Omental fat pad (tissue), 4 donors: ENCODE results near the gene NKX2-4. TPM values are rescaled to one million over a fixed set of nuclear protein-coding genes. Genes with fewer than 3 reads are reported as not detected.
"Not testable (repeated sequence)": the region's sequence is repeated elsewhere in the genome, so short reads cannot be mapped to it uniquely, and the experiment has no call there.

Experiments
- ATAC-seq: fragments of 150-250 bp; one replicate; pipeline ENCODE4 v1.9.1; 2016; ENCODE audit warnings: mild to moderate bottlenecking, moderate library complexity; ENCODE audit not compliant: low FRiP score
- DNase-seq: peaks from one replicate; pipeline ENCODE4 v3.0.0-alpha.2; 2019; ENCODE audit warnings: low spot score
- CTCF ChIP-seq, 3 donors: fragments of 450-650 bp; IDR thresholded peaks; one replicate each; pipeline ENCODE4 v1.5.1; 2016 to 2017; ENCODE audit warnings: antibody characterized with exemption in 3 of 3, mild to moderate bottlenecking in 3 of 3, moderate library complexity in 2 of 3
- total RNA-seq, 4 donors: library from RNA; depleted of rRNA; stranded (reverse); fragments of >200 nt; gene quantifications; one replicate each; pipeline ENCODE4 v1.1.0, GENCODE V29; 2016

The NKX2-4 gene
- total RNA-seq, 4 donors from 2014 or later: not detected

DNA sequence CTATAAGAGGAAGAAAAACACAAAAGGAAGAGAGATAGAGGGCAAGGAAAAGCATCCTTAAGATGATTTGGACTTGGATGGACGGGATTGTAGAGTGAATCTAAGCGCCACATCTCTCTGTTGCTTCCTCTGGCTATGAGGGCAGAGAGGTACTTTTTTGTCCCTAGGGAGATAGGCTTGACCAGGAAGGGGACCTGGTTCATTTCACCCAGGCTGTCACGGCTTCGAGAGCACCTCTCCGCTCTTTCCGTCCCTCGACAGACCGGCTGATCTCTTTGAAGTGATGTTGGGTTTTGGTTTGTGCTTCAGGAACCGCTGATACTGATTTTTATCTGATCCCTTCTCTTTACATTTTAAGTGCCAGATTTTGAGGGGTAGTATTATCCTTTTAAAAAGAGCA lies 19.6 kb downstream of the NKX2-4 start:
- ATAC-seq: no peak
- no peak for TF ChIP-seq CTCF (IDR thresholded peaks at IDR 0.05)
- DNase-seq: no peak

GRCh38 chr20:21376626-21377025 lies 20.7 kb downstream of the NKX2-4 start:
- DNase-seq: no peak

DNA sequence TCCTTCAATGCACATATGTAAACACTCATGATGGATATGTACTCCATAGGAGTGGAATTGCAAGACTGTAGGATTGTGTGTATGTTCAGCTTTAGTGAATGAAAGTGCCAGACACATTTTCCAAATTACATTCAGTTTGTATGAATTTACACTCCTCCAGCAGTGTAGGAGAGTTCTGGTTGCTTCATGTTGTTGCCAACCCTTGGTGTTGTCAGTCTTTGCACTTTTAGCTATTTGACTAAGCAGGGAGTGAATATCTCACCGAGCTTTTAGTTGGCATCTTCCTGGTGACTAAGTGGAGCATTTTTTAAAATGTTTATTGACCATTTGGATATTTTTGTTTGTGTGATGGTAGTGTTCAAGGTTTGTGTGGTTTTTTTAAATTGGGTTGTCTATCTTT lies 23.9 kb downstream of the NKX2-4 start:
- no peak for TF ChIP-seq CTCF (IDR thresholded peaks at IDR 0.05)
- DNase-seq: no peak
- no peak for ATAC-seq

More at GRCh38 chr20:21376626-21377025, 20.7 kb downstream of the NKX2-4 start:
- ATAC-seq: peak; percentile 35
- no peak for TF ChIP-seq CTCF (IDR thresholded peaks at IDR 0.05)

- DNase-seq (no peak), ATAC-seq (no peak)
- no peak for TF ChIP-seq CTCF (IDR thresholded peaks at IDR 0.05)
Observed at GRCh38 chr20:21372016-21372415, 25.3 kb downstream of the NKX2-4 start.

DNA sequence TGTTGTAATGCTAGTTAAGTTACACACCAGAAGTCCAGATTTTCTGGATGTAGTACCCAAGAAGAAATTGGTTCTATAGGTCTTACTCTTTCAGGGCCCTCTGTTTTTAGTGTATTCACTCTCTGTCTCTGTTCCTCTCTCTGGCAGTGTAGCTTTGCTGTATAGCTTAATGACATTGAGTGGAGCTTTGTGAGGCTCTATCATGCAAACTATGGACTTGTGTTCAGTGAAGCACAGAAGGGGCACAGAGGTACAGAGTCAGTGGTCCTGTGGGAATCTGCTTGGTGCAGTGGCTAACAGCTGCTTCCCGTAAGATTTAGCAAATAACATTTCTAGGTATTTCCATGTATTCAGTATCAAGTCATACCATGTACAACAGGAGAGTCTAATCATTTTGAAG lies 26.1 kb downstream of the NKX2-4 start:
- no peak for TF ChIP-seq CTCF (IDR thresholded peaks at IDR 0.05)
- ATAC-seq (no peak), DNase-seq (no peak)

DNA sequence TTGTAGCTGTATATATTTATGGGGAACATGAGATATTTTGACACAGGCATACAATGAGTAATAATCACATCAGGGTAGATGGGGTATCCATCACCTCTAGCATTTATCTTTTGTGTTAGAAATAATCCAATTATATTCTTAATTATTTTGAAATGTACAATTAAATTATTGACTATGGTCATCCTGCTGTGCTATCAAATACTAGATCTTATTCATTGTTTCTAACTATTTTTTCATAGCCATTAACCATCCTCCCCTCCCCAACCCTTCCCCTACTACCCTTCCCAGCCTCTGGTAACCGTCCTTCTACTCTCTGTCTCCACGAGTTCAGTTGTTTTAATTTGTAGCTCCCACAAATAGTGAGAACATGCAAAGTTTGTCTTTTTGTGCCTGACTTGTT lies 28.5 kb downstream of the NKX2-4 start:
- no peak for TF ChIP-seq CTCF (IDR thresholded peaks at IDR 0.05)
- no peak for DNase-seq
- no peak for ATAC-seq

DNA sequence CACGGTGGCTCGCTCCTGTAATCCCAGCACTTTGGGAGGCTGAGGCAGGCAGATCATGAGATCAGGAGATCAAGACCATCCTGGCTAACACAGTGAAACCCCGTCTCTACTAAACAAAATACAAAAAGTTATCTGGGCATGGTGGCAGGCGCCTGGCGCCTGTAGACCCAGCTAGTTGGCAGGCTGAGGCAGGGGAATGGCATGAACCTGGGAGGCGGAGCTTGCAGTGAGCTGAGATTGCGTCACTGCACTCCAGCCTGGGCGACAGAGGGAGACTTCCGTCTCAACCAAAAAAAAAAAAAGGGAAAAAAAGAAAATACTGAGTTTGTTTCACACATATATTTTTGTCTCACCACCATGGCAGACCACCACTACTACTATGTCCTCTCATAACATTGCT lies 31.1 kb downstream of the NKX2-4 start:
- not testable (repeated sequence) for DNase-seq, ATAC-seq

- DNase-seq: no peak
- ATAC-seq: no peak
- TF ChIP-seq CTCF (IDR thresholded peaks at IDR 0.05): no peak
Observed at GRCh38 chr20:21365771-21366170, 31.6 kb downstream of the NKX2-4 start.
